OCI-LY1 (cell line): Measurements from ENCODE around the gene SPTLC2.

Experiments
- EZH2 ChIP-seq: fragments of 200-600 bp; sonication (generic), shearing (Covaris generic); IDR thresholded peaks from 2 replicates; pipeline ENCODE4 v1.8.0; 2017; ENCODE audit warnings: borderline replicate concordance, mixed run types, mild to moderate bottlenecking, antibody characterized with exemption, low read length, moderate library complexity, mixed read lengths
- TF ChIP-seq, protein P1 (sequence below): fragments of 200-600 bp; sonication (generic), shearing (Covaris generic); IDR thresholded peaks from 2 replicates; pipeline ENCODE4 v1.5.1; 2017; ENCODE audit warnings: mild to moderate bottlenecking, antibody characterized with exemption, low read length, moderate library complexity, mixed read lengths

DNA sequence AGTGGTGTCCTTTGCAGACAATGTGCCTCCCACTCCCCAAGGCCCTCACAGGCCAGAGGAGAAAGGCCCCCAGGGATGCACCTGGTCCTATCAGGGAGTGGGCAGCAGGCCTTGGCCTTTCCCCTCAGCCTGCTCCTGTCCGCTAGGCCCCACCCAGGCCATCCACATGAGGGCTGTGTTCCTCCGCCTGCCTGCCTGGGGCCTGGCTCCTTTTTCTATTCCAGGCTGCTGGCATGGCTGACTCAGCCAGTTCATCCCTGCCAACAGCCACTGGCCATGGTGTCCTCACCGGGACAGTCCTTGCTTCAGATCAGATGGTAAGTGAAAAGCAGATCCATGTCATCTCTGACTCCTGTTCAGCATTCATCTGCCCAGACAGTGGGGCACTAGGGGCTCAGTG lies 131.2 kb downstream of the SPTLC2 start:
- TF ChIP-seq, protein P1, sequence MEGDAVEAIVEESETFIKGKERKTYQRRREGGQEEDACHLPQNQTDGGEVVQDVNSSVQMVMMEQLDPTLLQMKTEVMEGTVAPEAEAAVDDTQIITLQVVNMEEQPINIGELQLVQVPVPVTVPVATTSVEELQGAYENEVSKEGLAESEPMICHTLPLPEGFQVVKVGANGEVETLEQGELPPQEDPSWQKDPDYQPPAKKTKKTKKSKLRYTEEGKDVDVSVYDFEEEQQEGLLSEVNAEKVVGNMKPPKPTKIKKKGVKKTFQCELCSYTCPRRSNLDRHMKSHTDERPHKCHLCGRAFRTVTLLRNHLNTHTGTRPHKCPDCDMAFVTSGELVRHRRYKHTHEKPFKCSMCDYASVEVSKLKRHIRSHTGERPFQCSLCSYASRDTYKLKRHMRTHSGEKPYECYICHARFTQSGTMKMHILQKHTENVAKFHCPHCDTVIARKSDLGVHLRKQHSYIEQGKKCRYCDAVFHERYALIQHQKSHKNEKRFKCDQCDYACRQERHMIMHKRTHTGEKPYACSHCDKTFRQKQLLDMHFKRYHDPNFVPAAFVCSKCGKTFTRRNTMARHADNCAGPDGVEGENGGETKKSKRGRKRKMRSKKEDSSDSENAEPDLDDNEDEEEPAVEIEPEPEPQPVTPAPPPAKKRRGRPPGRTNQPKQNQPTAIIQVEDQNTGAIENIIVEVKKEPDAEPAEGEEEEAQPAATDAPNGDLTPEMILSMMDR, result no peak
- no peak for TF ChIP-seq EZH2
